HG02763 (cell line): Measurements from ENCODE around the gene TRPM8.

Source experiments
- ATAC-seq: cut with Tn5 transposase; IDR thresholded peaks from one replicate; pipeline ENCODE4 v1.9.1; 2021; ENCODE audit warnings: mild to moderate bottlenecking, moderate library complexity; ENCODE audit not compliant: unreplicated experiment

The TRPM8 gene

DNA sequence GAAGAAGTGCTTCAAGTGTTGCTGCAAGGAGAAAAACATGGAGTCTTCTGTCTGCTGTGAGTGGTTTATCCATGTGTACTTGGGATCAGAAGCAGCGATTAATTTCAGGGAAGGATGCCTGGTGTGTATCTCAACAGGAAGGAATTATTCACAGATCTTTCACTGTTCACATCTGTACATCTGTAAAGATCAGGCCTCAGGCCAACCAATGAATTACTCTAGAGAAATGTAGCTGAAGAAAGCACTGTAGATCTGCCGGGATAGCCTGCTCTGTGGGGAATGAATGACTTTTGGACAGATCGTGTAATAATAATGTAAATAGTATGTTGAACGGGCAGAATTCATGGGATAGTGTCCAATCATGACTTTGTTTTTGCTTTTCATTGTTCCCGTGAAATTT lies 79.3 kb downstream of the TRPM8 start:
- no peak for ATAC-seq

GRCh38 chr2:233997707-233998106 lies 80.5 kb downstream of the TRPM8 start:
- ATAC-seq = no peak

GRCh38 chr2:233999182-233999581 lies 82.0 kb downstream of the TRPM8 start:
- no peak for ATAC-seq

DNA sequence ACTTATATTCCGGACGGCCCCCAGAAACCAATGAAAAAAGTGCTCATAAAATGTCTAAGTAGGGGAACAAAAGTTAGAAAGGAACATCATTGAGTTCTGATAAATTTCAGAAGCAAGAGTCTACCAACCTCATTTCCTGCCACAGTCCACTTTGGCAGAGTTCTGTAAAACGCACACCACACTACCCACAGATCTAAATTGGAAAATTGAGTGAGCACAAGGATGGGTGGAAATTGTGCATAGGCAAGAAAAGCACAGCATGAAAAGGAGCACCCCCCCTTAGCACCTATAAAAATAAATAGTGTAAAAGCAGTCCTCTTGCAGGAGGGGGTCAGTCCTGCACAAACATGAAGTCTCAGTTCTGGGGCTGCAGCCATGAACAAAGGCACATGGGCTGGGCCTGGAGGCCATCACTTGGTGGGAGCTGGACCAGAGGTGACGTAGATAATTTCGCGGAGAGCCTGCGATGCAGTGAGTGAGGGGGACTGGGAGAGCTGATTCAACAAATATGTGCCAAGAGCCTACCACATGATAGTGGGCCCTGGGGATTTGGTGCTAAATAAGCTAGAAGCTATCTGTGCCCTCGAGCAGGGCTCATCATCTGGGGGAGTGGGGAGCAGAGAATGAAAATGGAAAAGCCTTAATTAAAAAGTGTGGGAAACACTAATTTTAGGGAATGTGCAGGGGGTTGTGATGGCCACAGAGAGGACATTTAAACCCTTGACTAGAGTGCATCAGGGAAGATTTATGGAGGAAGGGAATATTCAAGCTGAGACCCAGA lies 84.4 kb downstream of the TRPM8 start:
- no peak for ATAC-seq

- ATAC-seq = no peak
These were observed 85.1 kb downstream of the TRPM8 start for GRCh38 chr2:234002281-234002680.

DNA sequence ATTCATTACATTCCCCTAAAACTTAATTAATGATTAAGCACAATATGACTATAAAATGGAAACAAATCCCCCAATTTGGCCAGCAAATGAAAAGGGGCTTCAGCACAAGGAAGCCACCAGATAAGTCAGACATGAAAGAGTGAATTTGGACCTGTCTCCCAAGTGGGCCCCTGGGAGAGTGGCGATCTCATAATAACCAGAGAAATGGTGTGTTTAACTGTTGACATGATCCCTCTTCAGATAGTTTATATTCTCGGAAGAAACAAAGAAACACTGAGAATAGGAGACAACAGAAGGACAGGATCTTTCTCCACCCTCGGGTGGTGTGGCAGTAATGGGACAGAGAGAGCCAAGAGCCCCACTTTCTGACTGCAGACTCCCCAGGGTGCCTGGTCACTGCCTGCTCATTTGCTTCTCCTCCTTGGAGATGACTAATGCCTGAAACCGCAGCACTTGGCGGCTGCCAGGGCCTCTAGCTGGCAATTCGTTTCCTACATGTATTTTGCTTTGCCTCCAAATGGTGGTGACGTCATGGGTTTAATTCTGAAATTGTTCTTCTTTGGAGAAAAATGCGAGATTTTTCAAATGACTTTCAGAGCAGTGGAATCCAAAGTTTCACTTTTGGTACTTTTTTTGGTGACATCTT lies 86.9 kb downstream of the TRPM8 start:
- ATAC-seq = no peak

DNA sequence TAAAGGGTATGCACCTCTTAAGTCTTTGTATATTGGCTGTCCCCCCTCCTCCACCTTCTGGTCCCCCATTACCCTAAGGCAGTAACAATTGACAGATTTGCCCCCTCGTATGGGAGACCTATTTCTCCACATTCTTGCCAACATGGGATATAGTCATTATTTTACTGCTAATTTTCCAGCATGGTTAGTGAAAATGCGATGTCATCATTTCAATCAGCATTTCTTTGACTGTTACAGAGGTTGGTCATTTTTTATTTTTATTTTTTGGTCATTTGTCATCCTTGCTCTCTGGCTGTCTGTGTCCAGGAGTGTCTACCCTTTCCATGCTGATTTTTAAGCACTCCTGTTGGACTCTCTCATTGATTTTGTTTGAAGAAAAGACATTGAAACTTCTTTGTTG lies 88.0 kb downstream of the TRPM8 start:
- ATAC-seq = no peak

GRCh38 chr2:234006501-234006900 lies 89.3 kb downstream of the TRPM8 start:
- ATAC-seq = no peak

DNA sequence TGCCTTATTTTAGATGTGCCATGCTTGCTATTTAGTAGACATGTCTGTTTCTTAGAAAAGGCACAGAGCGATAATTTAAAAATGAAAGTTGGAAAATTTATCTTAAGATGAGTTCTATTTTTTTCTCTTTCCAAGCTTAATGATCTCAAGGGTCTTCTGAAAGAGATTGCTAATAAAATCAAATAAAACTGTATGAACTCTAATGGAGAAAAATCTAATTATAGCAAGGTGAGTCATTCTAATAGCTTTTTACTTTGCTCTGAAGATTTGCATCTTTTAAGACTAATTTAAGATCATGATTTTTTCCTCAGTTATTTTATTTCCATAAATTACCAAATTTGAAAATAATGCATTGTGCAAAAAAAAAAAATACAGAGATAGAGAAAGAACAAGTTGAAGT lies 97.3 kb downstream of the TRPM8 start:
- no peak for ATAC-seq

GRCh38 chr2:234015861-234016260 lies 98.7 kb downstream of the TRPM8 start:
- ATAC-seq = no peak

GRCh38 chr2:234019896-234020295 lies 102.7 kb downstream of the TRPM8 start:
- no peak for ATAC-seq

DNA sequence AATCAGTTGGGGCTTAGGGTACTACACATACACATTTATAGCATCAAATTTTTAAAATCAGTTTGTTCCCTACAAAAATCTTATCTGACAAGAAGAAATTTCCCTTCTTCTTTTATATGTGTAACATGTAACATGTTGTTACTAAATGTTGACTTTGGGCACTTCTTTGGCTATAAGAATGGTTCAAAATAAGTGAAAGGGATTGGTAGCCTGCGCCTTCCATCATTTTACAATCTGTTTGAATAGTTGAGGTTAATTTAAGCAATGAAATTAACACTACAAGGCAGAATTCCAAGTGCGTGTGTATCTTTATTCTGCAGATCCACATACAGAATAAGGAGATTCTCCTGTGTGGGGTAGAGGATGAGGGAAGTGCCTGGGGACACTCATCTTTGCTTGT lies 103.2 kb downstream of the TRPM8 start:
- no peak for ATAC-seq

- ATAC-seq = no peak
These were observed 105.3 kb downstream of the TRPM8 start for GRCh38 chr2:234022424-234022823.

DNA sequence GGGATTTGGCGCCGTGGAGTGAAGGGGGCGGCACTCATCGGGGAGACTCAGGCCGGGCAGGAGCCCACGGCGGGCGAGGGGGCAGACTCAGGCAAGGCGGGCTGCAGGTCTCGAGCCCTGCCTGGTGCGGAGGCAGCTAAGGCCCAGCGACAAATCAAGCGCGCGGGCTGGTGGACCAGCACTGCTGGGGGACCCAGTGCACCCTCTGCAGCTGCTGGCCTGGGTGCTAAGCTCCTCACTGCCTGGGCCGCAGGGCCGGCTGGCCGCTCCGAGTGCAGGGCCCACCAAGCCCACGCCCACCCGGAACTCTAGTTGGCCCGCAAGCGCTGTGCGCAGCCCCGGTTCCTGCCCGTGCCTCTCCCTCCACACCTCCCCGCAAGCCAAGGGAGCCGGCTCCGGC lies 107.1 kb downstream of the TRPM8 start:
- no peak for ATAC-seq

DNA sequence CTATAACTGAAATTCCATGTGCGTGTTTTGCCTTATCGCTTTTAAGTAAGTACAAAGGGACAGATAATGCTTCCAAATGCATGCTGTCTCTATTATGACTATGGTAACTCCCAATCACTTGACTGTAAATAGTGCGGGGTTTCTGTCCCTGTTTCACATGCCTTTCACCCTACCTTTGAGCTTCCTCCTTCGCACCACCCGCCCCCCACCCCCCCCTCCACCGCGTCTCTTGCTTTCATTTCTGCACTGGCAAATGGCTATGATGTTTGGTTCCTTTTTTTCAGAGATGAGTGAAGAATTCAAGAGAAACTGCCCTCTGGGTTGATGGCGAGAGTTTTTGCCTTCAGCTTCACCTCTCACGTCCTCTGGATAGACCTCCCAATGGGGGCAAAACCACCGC lies 108.3 kb downstream of the TRPM8 start:
- no peak for ATAC-seq

- no peak for ATAC-seq
These were observed 108.8 kb downstream of the TRPM8 start for GRCh38 chr2:234025891-234026401.

GRCh38 chr2:234026693-234027254 lies 109.6 kb downstream of the TRPM8 start:
- no peak for ATAC-seq

GRCh38 chr2:234027641-234028040 lies 110.5 kb downstream of the TRPM8 start:
- no peak for ATAC-seq

DNA sequence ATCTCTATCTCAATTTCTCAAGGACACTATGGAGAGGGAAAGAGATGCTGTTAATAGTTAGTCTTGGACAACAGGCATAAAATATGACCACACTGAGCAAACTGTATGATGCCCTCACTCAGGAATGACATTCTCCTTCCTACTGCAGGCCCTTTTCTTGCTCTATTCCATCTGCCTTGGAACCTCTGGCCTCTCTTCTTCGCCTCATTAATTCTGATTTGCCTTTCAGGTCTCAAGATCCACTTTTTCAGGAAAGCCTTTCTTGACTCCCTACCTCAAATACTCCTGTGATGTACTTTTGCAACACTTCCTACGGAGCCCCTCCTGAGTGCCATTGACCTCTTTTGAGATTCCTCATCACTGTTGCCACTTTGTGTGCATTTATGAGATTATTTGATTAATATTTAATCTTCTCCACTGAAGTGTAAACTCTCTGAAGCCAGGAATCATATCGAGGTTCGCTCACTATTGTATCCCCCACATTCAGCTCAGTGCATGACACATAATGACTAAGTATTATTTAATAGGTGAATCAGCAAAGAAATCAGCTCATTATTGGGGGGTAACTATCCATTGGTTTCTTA lies 112.1 kb downstream of the TRPM8 start:
- no peak for ATAC-seq

DNA sequence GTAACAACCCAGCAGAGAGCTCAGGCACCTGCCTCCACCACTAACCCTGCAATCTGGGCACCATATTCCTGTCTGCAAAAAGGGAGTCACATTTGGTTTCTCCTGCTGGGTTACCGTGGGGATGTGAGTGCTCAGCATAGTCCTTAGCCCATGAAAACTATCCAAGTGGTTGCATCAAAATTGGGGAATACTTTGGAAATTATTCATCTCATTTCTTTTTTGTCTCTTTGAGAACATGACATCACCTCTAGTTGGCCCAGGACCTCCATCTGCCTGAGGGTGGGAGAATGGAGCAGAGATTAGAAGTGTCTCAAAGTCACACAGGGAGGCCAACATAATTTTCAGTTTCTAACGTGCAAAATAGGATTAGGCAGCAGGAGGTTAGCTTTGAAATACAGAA lies 114.0 kb downstream of the TRPM8 start:
- ATAC-seq = no peak

DNA sequence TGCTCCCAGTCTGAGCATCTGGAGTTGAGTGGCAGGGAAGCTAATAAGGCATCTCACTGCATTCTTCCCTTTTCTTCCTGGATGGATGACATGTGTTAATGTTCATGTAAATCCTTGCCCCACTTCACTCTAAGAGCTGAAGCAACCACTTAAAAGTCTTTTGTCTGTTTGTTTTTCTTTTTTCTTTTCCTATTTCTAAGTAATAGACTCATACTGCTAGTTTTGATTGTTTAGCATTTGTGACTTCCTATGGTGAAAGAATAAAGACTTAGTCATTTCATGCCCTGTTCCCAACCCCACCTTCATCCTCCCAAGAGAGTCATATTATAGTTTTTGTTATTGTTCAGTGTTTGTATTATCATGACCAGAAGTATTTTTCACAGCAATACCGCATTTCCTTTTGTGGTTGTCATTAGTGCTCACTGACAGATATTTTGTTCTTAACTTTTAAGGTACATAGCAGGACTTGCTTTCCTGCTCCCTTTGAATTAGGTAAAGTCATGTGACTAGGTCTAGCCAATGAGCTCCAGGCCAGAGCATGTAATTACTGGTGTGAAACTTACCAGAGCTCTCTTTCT lies 115.2 kb downstream of the TRPM8 start:
- no peak for ATAC-seq
